ENCODE data around the gene FRMPD4.

Gene FRMPD4

DNA sequence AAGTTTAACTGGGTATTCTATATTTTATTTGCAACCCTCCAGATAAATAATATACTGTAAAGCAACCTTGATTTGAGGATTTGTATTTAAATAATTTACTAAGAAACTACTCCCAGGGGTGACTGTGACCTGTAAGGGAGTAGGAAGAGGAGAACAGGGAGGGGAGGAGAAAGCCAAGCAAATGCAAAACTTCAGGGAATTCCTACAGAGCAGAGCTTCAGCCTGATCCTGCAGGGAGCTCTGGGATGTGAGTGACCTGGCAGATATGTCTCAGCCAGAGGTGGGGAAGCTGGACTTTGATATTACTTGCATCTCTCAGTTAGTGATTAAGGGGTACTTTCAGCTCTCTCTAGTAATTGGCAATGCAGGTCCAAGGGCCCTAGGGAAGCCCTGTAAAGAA is 302.0 kb downstream of the FRMPD4 start:
- TF ChIP-seq GATA3 (IDR thresholded peaks at IDR 0.05; ENCODE audit: low read depth, low read length) (no peak), GATA2 (IDR thresholded peaks at IDR 0.05; ENCODE audit: low read depth, low read length) (no peak)

DNA sequence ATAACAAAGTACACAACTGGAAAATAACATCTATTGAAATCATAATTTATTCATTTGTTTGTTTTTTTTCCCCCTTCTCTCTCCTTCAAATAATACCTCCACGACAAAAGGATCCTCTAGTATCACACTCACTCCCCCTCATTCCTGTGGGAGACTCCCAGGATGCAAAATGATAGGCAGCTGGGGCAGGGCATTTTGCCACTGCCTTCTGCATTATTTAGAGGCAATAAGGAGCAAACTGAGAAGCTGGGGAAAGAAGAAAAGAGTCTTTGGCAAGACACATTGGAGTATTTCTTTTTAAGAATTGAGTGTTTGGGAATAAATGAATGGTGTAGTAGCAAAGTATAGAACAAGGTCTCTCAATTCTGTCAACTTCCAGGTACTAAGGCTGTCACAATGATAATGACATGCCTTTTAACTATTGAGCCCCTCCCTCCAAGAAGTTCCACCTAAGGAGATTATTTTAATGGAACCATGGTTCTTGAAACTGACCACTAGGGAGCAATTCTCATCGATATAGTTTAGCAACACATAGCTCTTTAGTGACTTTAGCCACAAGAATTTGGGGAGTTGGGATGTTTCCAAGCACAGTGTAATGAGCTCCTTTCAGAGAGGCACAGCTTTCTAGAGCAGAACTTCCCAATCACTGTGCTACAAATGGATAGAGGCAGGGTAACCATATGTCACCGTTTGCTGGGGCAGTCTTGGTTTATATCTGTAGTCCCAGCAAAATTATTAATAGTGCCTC is 303.3 kb downstream of the FRMPD4 start:
- no peak for TF ChIP-seq GATA3 (IDR thresholded peaks at IDR 0.05; ENCODE audit: low read depth, low read length)
- TF ChIP-seq GATA2 (IDR thresholded peaks at IDR 0.05; ENCODE audit: low read depth, low read length): no peak

DNA sequence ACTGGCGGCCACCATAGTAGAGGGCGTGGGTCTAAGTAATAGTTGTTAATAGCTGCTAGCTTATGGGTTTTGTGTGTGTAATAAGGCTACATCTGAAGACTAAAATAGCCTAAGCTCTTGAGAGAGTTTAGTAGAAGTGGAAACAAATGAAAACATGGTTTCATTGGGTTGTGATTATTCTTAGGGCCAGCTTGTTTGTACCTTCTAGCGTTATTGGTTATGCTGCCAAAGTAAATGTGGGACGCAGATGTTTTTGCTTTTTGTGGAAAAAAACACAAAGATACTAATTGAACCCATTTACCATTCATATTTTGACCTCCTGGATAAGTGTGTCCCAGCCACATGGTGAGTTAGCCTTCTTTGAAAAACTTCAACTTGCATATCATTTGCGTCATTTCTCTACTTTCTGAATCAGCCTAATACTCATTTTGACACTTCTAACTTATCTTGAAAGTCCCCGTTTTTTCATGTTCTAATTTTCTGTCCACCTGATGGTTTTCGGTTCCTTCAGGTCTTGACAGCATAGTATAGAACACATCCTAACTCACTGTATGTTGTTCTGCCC is 305.3 kb downstream of the FRMPD4 start:
- TF ChIP-seq GATA2 (IDR thresholded peaks at IDR 0.05; ENCODE audit: low read depth, low read length) (no peak), GATA3 (IDR thresholded peaks at IDR 0.05; ENCODE audit: low read depth, low read length) (no peak)

DNA sequence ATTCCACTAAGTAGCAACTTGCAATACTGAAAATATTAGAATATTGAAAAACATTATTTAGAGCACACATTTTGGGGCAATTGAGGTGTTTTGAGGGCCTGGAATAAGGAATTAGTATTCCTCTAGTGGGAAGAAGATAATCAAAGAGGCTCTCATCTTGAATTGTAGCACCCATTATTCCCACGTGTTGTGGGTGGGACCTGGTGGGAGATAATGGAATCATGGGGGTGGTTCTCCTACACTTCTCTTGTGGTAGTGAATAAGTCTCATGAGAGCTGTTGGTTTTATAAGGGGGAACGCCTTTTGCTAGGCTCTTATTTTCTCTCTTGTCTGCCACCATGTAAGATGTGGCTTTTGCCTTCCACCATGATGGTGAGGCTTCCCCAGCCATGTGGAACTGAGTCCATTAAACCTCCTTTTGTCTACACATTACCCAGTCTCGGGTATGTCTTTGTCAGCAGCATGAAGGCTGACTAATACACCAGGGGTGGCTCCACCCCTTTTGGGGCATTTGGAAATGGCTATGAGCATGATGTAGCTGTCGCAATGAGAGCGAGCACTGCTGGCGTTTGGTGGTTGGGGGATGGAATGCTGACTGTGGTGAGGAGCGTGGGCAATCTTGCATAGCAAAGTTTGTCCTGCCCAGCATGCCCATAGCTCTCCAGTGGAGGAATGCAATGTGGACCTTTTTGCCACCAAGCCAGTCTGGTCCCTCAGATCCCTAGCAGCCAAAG is 308.2 kb downstream of the FRMPD4 start:
- TF ChIP-seq GATA3 (IDR thresholded peaks at IDR 0.05; ENCODE audit: low read depth, low read length): no peak

DNA sequence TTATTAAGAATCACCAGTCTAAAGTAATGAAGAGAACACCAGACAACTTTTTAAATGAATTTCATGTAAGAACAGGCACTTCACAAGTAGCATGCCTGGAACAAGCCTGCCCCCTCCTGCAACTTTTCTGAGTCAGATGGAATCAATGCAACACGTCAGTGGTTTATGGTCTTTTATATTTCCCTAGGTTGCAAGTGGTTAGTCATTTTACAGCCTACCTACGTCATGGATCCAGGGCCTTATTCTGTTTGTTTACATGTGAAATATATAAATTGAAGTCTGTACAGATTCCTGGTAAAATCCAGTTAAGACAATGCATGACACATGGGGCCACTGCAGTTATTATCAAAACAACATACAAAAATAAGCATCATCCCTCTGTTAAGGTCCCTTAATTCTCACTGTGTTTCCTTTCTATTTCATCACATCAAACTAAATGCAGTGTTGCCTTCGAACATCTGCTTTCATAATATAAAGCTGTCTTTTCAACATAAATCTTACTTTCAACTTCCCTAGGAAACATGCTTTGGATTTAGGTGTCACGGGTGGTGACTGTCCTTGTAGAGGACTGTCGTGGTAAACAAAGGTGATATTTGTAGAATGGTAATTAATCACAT is 309.3 kb downstream of the FRMPD4 start:
- TF ChIP-seq GATA2 (IDR thresholded peaks at IDR 0.05; ENCODE audit: low read depth, low read length) (no peak), GATA3 (IDR thresholded peaks at IDR 0.05; ENCODE audit: low read depth, low read length) (no peak)

DNA sequence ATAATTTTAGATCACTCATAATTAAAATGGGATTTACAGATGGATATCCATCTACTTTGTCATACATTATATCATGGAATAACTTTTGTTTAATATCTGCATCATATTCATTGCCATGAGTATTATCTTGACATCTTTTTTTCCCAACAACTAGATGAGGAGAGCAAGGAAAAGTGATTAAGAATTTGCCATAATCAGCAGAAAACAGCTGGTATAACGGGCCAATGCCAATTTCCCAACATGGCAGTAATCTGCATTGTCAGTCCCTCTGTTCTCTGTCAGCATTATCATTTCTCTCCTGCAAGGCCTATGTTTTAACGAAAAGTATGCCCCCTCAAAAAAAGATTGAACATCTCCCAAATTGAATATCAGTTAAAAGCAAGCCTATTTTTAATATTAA is 314.0 kb downstream of the FRMPD4 start:
- TF ChIP-seq GATA2 (IDR thresholded peaks at IDR 0.05; ENCODE audit: low read depth, low read length): no peak
- TF ChIP-seq GATA3 (IDR thresholded peaks at IDR 0.05; ENCODE audit: low read depth, low read length): no peak

DNA sequence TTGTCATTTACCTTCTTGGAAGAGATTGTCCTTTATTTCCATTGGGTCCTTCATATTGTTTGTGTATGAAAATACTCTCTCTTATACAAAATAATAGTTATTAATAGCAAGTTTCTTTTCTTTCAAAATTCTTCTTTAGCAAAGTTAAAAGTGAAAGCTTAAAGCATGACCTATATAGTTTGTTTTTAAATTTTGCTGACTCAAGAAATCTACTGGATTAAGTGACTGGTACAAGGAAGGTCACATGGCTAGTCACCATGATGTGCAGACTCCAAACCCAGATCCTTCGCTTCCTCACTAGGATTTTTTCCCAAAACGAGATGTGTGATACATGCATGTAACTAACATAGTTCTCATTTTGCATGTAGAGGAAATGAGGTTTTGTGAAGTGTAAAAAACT is 322.7 kb downstream of the FRMPD4 start:
- TF ChIP-seq GATA3 (IDR thresholded peaks at IDR 0.05; ENCODE audit: low read depth, low read length): no peak
- no peak for TF ChIP-seq GATA2 (IDR thresholded peaks at IDR 0.05; ENCODE audit: low read depth, low read length)

DNA sequence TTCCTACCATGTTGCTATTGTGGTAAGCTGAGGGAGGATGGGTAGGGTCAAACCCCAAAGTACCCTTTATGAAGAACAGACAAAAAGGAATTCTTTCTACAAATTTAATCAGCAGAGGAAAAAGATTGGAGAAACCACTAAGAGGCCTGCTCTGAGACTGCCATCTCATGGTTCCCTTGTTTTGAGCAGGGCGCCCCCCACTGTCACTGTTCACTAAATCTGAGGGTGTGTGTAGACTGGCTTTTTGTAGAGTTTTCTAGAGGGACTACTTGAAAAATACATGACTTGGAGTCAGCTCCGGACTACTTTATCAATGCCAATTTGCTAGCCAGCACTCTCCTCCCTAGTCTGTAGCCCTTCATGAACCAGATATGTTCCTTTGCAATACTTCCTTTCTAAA is 324.8 kb downstream of the FRMPD4 start:
- TF ChIP-seq GATA3 (IDR thresholded peaks at IDR 0.05; ENCODE audit: low read depth, low read length): no peak
- no peak for TF ChIP-seq GATA2 (IDR thresholded peaks at IDR 0.05; ENCODE audit: low read depth, low read length)

DNA sequence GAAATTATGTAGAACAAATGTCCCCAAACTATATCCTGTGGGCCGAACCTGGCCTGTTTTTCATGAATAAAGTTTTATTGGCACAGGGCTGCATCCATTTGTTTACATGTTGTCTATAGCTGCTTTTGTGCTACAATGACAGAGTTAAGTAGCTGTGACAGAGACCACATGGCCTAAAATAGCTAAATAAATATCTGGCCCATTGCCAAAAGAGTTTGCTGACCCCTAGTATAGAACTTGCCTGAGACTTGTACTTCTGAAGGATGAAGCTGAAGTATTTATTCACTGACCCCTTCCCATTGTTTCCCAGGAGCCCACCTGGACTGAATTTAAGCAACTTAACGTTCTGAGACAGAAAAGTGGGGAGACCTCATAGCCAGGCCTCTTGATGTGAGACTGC is 325.6 kb downstream of the FRMPD4 start:
- TF ChIP-seq GATA2 (IDR thresholded peaks at IDR 0.05; ENCODE audit: low read depth, low read length) (no peak), GATA3 (IDR thresholded peaks at IDR 0.05; ENCODE audit: low read depth, low read length) (no peak)

DNA sequence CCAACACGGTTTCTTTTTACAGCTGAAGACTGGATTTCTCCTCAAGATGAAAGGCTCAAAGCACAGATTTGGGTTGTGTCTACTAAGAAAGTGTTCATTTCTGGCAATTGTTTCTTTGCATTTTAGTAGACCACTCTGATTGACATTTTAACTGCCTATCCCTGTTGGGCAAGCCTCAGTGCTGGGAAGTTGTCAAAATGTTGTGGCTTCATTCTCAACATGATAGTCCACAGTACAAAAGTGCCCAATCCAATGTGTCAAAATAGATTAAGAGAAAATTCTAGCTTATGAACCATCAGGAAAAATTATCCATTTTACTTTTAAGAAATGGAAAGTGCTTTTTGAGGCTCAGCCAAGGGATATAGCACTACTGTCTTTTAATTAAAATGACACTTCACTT is 329.0 kb downstream of the FRMPD4 start:
- no peak for TF ChIP-seq GATA2 (IDR thresholded peaks at IDR 0.05; ENCODE audit: low read depth, low read length)
- no peak for TF ChIP-seq GATA3 (IDR thresholded peaks at IDR 0.05; ENCODE audit: low read depth, low read length)

DNA sequence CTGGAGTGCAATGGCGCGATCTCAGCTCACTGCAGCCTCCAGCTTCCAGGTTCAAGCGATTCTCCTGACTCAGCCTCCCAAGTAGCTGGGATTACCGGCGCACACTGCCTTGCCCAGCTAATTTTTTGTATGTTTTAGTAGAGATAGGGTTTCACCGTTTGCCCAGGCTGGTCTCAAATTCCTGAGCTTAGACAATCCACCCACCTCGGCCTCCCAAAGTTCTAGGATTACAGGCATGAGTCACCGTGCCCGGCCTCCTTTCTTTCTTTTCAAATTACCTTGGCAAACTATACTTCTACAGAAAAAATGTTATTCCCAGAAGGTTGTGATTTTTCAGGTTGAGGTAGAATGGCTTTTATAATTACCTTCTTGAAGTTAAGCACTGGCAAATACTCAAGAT is 331.0 kb downstream of the FRMPD4 start:
- TF ChIP-seq GATA2 (IDR thresholded peaks at IDR 0.05; ENCODE audit: low read depth, low read length): no peak
- TF ChIP-seq GATA3 (IDR thresholded peaks at IDR 0.05; ENCODE audit: low read depth, low read length): no peak

DNA sequence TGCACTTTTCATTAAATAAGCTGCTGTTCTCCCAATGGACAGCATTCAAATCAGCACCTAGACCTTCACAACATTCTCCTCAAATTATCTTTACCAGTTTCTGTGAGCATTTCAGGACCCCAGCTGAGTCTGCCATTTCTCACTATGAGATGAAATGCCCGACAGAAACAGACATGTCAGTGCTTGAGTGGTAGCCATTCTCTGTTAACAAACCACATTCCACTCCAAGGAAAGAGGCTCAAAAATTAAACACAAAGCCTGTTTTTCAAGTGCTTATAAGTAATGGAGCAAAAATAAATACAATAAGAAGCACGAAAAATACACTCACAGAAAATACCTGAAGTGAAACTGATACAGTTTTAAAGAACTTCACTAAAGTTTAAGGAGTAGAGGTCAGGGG is 332.8 kb downstream of the FRMPD4 start:
- no peak for TF ChIP-seq GATA3 (IDR thresholded peaks at IDR 0.05; ENCODE audit: low read depth, low read length)
- TF ChIP-seq GATA2 (IDR thresholded peaks at IDR 0.05; ENCODE audit: low read depth, low read length): no peak

DNA sequence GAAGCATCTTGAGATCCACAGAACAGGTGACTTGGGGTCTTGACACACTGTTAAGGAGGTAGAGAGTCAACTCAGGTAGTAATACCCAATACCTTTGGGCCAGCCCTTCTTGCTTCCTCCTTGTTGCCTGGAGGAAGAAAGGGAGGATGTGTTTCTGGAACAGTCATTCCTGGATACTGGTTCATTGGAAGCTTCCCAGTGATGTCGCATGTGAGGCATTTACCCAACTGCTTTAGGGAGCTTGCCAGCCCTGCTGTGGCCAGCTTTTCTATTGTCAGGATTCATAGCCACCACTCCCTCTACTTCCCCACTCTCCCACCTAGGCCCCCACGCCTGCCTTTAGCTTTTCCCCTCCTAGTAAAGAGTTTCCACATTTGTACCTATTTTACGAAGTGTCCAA is 342.7 kb downstream of the FRMPD4 start:
- TF ChIP-seq GATA2 (IDR thresholded peaks at IDR 0.05; ENCODE audit: low read depth, low read length) (no peak), GATA3 (IDR thresholded peaks at IDR 0.05; ENCODE audit: low read depth, low read length) (no peak)

DNA sequence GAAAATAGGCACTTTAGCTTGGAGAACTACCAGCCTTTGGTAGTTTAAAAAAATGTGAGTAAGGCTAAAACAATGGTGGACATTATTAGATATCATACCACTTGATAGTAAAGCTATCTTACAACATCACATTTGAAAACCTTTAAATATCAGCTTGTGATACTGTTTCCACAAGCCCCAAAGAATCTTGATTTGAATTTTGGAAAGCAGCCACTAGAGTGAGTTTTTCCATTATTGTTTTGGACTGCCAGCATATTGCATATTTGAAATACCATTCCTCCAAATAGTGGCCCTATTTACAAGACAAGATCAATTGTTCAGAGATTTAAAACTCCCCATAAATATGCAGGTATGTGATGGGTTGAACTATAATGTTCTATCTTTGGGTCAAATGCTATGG is 349.9 kb downstream of the FRMPD4 start:
- TF ChIP-seq GATA2 (IDR thresholded peaks at IDR 0.05; ENCODE audit: low read depth, low read length): no peak
- TF ChIP-seq GATA3 (IDR thresholded peaks at IDR 0.05; ENCODE audit: low read depth, low read length): no peak

DNA sequence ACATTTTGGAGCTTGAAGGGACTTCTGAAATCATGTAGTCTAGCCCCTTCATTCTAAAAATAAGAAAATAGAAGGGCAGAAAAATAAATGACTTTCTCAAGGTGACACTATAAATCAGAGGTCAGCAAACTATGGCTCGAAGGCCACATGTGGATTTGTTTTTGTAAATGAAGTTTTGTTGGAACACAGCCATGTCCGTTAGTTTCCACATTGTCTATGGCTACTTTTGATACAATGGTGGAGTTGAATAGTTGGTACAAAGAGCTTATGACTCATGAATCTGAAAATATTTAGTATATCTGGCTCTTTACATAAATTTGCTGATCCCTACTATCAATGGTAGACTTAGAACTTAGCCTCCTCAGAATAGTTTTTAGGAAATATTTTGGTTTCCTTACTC is 350.5 kb downstream of the FRMPD4 start:
- TF ChIP-seq GATA2 (IDR thresholded peaks at IDR 0.05; ENCODE audit: low read depth, low read length) (no peak), GATA3 (IDR thresholded peaks at IDR 0.05; ENCODE audit: low read depth, low read length) (no peak)

Measured in SH-SY5Y (cell line).